Mesodermal cell (in vitro differentiated cells): ENCODE measurements around the gene ZNF695.
"Not testable (repeated sequence)": the region's sequence is repeated elsewhere in the genome, so short reads cannot be mapped to it uniquely, and the experiment has no call there.

Experiments used
- H3K27ac ChIP-seq: 2 replicates; pipeline ENCODE4 v1.7.0; 2013; ENCODE audit warnings: mild to moderate bottlenecking, low read depth, low read length, moderate library complexity; ENCODE audit not compliant: severe bottlenecking
- H3K36me3 ChIP-seq: 2 replicates; pipeline ENCODE4 v1.7.1; 2013; ENCODE audit warnings: mild to moderate bottlenecking, low read length, moderate library complexity; ENCODE audit not compliant: control insufficient read depth, insufficient read depth
- H3K4me1 ChIP-seq: one replicate; pipeline ENCODE4 v1.7.1; 2013; ENCODE audit warnings: mild to moderate bottlenecking, low read length; ENCODE audit not compliant: insufficient read depth, control insufficient read depth, poor library complexity, severe bottlenecking
- H3K4me3 ChIP-seq: 2 replicates; pipeline ENCODE4 v1.7.0; 2013; ENCODE audit warnings: low read length, control low read depth, mild to moderate bottlenecking; ENCODE audit not compliant: insufficient read depth, poor library complexity, severe bottlenecking; ENCODE audit errors: extremely low read depth
- H3K9me3 ChIP-seq: 2 replicates; pipeline ENCODE4 v1.7.1; 2013; ENCODE audit warnings: mild to moderate bottlenecking, low read length, moderate library complexity; ENCODE audit not compliant: control insufficient read depth
- WGBS, 2 experiments: methylation state at CpG; one replicate each; pipeline ENCODE4 v1.1.5; 2013; ENCODE audit warnings: missing lambda C conversion rate in 2 of 2; ENCODE audit not compliant: insufficient coverage in 2 of 2; 5-methylcytosine and 5-hydroxymethylcytosine counted together

ZNF695 gene

GRCh38 chr1:247008406-247008799, 546 bp upstream of the ZNF695 start:
- peaks cover 25% of the 10 kb centered on the region for H3K9me3 ChIP-seq
- peak overlapping the region; percentile 74 for H3K4me3 ChIP-seq
- H3K27ac ChIP-seq: no peak overlapping the region
- peaks cover 18% of the 10 kb centered on the region for H3K36me3 ChIP-seq
- H3K4me1 ChIP-seq: no peaks in the 10 kb centered on the region
- WGBS, 2 experiments: 91 to 92% methylated on average over 9 to 11 of the region's 13 CpGs

GRCh38 chr1:247004081-247004480, 3.8 kb downstream of the ZNF695 start:
- not testable (repeated sequence) for H3K4me1 ChIP-seq, H3K27ac ChIP-seq, H3K4me3 ChIP-seq
- WGBS, 2 experiments: 95 to 100% methylated on average over 2 of the region's 6 CpGs
- peaks cover 36% of the 10 kb centered on the region for H3K36me3 ChIP-seq
- H3K9me3 ChIP-seq: peaks cover 44% of the 10 kb centered on the region

GRCh38 chr1:246989901-246990300, 18.0 kb downstream of the ZNF695 start:
- peaks cover 72% of the 10 kb centered on the region for H3K36me3 ChIP-seq
- H3K4me3 ChIP-seq: no peak overlapping the region
- WGBS, 2 experiments: 82 to 100% methylated on average over 1 of the region's 2 CpGs
- H3K27ac ChIP-seq: no peak overlapping the region
- H3K9me3 ChIP-seq: peaks cover 80% of the 10 kb centered on the region
- H3K4me1 ChIP-seq: no peaks in the 10 kb centered on the region

- H3K9me3 ChIP-seq: peaks cover 92% of the 10 kb centered on the region
- 91% methylated on average over 1 of the region's 4 CpGs; no CpG with 5 or more reads in 1 of the 2 experiments for WGBS, 2 experiments
- H3K4me3 ChIP-seq: no peak overlapping the region
- H3K27ac ChIP-seq: no peak overlapping the region
- H3K4me1 ChIP-seq: no peaks in the 10 kb centered on the region
- peaks cover 76% of the 10 kb centered on the region for H3K36me3 ChIP-seq
Observed at GRCh38 chr1:246988316-246988715, 19.5 kb downstream of the ZNF695 start.

GRCh38 chr1:246987083-246987690, 20.7 kb downstream of the ZNF695 start:
- H3K9me3 ChIP-seq: peaks cover 88% of the 10 kb centered on the region
- H3K36me3 ChIP-seq: peaks cover 70% of the 10 kb centered on the region
- no peak overlapping the region for H3K4me3 ChIP-seq
- H3K4me1 ChIP-seq: no peaks in the 10 kb centered on the region
- WGBS, 2 experiments: no CpG with 5 or more reads among the region's 1 CpG
- H3K27ac ChIP-seq: no peak overlapping the region

GRCh38 chr1:246978785-246979184, 29.1 kb downstream of the ZNF695 start:
- no peak overlapping the region for H3K27ac ChIP-seq
- no peaks in the 10 kb centered on the region for H3K4me1 ChIP-seq
- 95 to 98% methylated on average over 6 of the region's 6 CpGs for WGBS, 2 experiments
- H3K9me3 ChIP-seq: peaks cover 53% of the 10 kb centered on the region
- peaks cover 62% of the 10 kb centered on the region for H3K36me3 ChIP-seq
- H3K4me3 ChIP-seq: no peak overlapping the region

- H3K27ac ChIP-seq: no peak overlapping the region
- H3K9me3 ChIP-seq: peaks cover 53% of the 10 kb centered on the region
- H3K4me3 ChIP-seq: no peak overlapping the region
- H3K36me3 ChIP-seq: peaks cover 61% of the 10 kb centered on the region
- 94 to 95% methylated on average over 2 of the region's 2 CpGs for WGBS, 2 experiments
- no peaks in the 10 kb centered on the region for H3K4me1 ChIP-seq
Observed at GRCh38 chr1:246978281-246978680, 29.6 kb downstream of the ZNF695 start.

GRCh38 chr1:246971969-246972368, 35.9 kb downstream of the ZNF695 start:
- no peaks in the 10 kb centered on the region for H3K4me1 ChIP-seq
- WGBS, 2 experiments: 90 to 97% methylated on average over 7 of the region's 7 CpGs
- H3K9me3 ChIP-seq: peaks cover 41% of the 10 kb centered on the region
- H3K27ac ChIP-seq: no peak overlapping the region
- H3K4me3 ChIP-seq: no peak overlapping the region
- peaks cover 31% of the 10 kb centered on the region for H3K36me3 ChIP-seq

- WGBS, 2 experiments: 83% methylated on average over 11 of the region's 12 CpGs
- Histone ChIP-seq H3K9me3 (peaks cover 39% of the 10 kb centered on the region), H3K4me1 (no peaks in the 10 kb centered on the region), H3K36me3 (peaks cover 30% of the 10 kb centered on the region), H3K27ac (no peak overlapping the region), H3K4me3 (no peak overlapping the region)
Observed at GRCh38 chr1:246971090-246971721, 36.7 kb downstream of the ZNF695 start.

GRCh38 chr1:246969621-246970020, 38.2 kb downstream of the ZNF695 start:
- Histone ChIP-seq H3K4me1 (no peaks in the 10 kb centered on the region), H3K4me3 (no peak overlapping the region), H3K9me3 (peaks cover 28% of the 10 kb centered on the region), H3K27ac (no peak overlapping the region), H3K36me3 (peaks cover 29% of the 10 kb centered on the region)
- no CpG with 5 or more reads among the region's 3 CpGs for WGBS, 2 experiments

GRCh38 chr1:246966502-246966901, 41.4 kb downstream of the ZNF695 start:
- 83% methylated on average over 2 of the region's 2 CpGs; no CpG with 5 or more reads in 1 of the 2 experiments for WGBS, 2 experiments
- Histone ChIP-seq H3K9me3 (peaks cover 14% of the 10 kb centered on the region), H3K4me3 (no peak overlapping the region), H3K4me1 (no peaks in the 10 kb centered on the region), H3K27ac (no peak overlapping the region), H3K36me3 (peaks cover 28% of the 10 kb centered on the region)
